GM06990 (cell line): Measurements from ENCODE around the gene DNAJC12.

Source experiments
- DNase-seq: peaks from one replicate; pipeline ENCODE4 v3.0.0-alpha.2; 2011; ENCODE audit not compliant: insufficient read length; ENCODE audit errors: extremely low read depth
- H3K27me3 ChIP-seq: replicated peaks from 2 replicates; pipeline ENCODE4 v1.6.0; 2011; ENCODE audit warnings: low read length; ENCODE audit not compliant: control insufficient read depth, insufficient read depth
- H3K36me3 ChIP-seq: 2 replicates; pipeline ENCODE4 v1.5.1; 2011; ENCODE audit warnings: low read length; ENCODE audit not compliant: control insufficient read depth, insufficient read depth
- H3K4me3 ChIP-seq: replicated peaks from 2 replicates; pipeline ENCODE4 v1.5.1; 2011; ENCODE audit warnings: low read depth, mild to moderate bottlenecking, control low read depth, low read length
- CTCF ChIP-seq: IDR thresholded peaks from 2 replicates; pipeline ENCODE4 v1.5.1; 2011; ENCODE audit warnings: low read length, control low read depth, mild to moderate bottlenecking, inconsistent platforms; ENCODE audit not compliant: insufficient read depth, poor library complexity, severe bottlenecking

The DNAJC12 gene

DNA sequence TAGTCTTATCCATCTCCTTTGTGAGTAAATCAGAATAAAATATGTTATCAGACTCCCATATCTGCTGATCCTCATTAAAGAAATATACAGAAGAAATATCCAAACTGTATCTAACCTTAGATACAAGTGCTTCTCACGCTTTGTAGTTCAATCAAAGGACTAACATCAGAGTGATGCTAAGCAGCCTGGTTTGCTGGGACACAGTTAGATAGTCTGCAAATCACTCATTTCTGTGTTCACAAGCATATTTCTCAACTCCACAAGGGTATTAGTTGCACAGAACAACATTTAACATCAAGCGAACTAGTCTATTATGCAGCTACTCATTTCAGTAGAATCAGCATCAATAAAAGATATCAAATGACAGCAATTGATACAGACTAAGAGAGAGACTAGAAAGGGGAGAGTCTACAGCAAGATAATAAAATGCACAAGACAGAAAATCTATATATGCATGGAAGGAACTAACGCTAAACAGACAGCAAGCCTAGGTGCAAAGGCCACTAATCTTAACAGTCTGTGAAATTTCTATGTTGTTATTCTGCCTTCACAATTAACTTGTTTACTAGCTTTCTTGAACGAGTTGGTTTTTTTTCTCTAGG, 30.0 kb downstream of the DNAJC12 start:
- TF ChIP-seq CTCF = no peak
- no peak overlapping the region for H3K4me3 ChIP-seq
- DNase-seq = no peak
- no peaks in the 10 kb centered on the region for H3K36me3 ChIP-seq
- no peaks in the 10 kb centered on the region for H3K27me3 ChIP-seq

- no peak for DNase-seq
- Histone ChIP-seq H3K27me3 (no peaks in the 10 kb centered on the region), H3K4me3 (no peak overlapping the region), H3K36me3 (no peaks in the 10 kb centered on the region)
- no peak for TF ChIP-seq CTCF
Observed at GRCh38 chr10:67804395-67804678, 33.7 kb downstream of the DNAJC12 start.

DNA sequence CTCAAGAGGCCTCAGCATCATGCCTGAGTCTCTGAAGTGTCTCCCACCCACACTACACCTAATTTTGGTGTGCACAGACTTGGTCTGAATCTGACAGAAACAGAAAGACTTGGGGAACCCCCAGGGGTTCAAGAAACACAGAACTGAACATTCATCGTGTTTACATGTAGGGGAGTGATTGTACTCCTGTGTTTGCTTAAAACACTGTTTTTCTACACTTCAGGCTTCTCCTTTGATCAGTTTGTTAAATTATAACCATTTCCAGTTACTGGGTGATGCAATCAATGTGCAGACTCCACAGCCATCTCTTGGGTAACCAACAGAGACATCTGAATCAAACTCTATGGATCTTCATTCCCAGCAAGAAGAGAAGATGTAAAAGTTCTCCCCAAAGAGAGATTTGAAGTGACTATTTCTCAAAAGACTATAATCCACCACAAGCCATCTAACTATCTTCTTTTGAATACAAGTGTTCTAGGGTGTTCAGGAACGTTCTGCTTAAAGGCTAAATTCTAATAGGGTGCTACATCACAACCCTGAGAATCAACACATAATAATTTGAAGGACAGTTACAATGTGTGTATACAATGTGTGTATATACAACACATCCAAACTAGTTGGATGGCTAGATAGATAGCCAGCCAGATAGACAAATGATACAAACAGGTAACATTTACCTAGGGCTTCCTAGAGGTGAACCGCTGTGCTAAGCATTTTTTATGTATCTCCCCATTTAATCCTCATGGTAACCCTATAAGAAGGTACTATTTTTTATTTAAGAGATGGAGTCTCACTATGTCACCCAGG, 34.2 kb downstream of the DNAJC12 start:
- TF ChIP-seq CTCF = no peak
- no peak for DNase-seq
- Histone ChIP-seq H3K36me3 (no peaks in the 10 kb centered on the region), H3K27me3 (no peaks in the 10 kb centered on the region), H3K4me3 (no peak overlapping the region)

- no peaks in the 10 kb centered on the region for H3K27me3 ChIP-seq
- H3K4me3 ChIP-seq = no peak overlapping the region
- TF ChIP-seq CTCF = no peak
- H3K36me3 ChIP-seq = no peaks in the 10 kb centered on the region
- DNase-seq = no peak
Observed at GRCh38 chr10:67802767-67803538, 35.0 kb downstream of the DNAJC12 start.

- no peak for TF ChIP-seq CTCF
- H3K27me3 ChIP-seq = no peaks in the 10 kb centered on the region
- no peaks in the 10 kb centered on the region for H3K36me3 ChIP-seq
- H3K4me3 ChIP-seq = no peak overlapping the region
- DNase-seq = no peak
Observed at GRCh38 chr10:67801118-67801517, 36.9 kb downstream of the DNAJC12 start.
